Spleen (tissue), 11 donors: ENCODE results near the gene GCH1. TPM values are rescaled to one million over a fixed set of nuclear protein-coding genes. Genes with fewer than 3 reads are reported as not detected.

Experiments used
- DNase-seq: peaks from one replicate; pipeline ENCODE4 v3.0.0-alpha.2; 2020
- H3K27ac ChIP-seq, 8 donors: fragments of 200-600 bp; sonication (generic) in 7 of 8; 1 replicate in 4 of 8; 2 replicates in 4 of 8; pipeline versions ENCODE4 v1.5.0 to v1.8.0; 2016 to 2021; ENCODE audit warnings: inconsistent platforms in 4 of 8, mild to moderate bottlenecking in 4 of 8, moderate library complexity in 1 of 8
- H3K27me3 ChIP-seq, 7 donors: fragments of 200-600 bp; sonication (generic) in 6 of 7; replicated peaks in 1 of 7; 1 replicate in 4 of 7; 2 replicates in 3 of 7; pipeline versions ENCODE4 v1.5.0 to v1.8.0; 2016 to 2021; ENCODE audit warnings: inconsistent platforms in 3 of 7, mild to moderate bottlenecking in 1 of 7
- H3K36me3 ChIP-seq, 6 donors: fragments of 200-600 bp; sonication (generic) in 5 of 6; 1 replicate in 4 of 6; 2 replicates in 2 of 6; pipeline versions ENCODE4 v1.5.0 to v1.8.0; 2016 to 2021; ENCODE audit warnings: inconsistent platforms in 2 of 6
- H3K4me1 ChIP-seq, 6 donors: fragments of 200-600 bp; sonication (generic) in 5 of 6; 1 replicate in 3 of 6; 2 replicates in 3 of 6; pipeline versions ENCODE4 v1.5.0 to v1.8.0; 2016 to 2021; ENCODE audit warnings: inconsistent platforms in 3 of 6
- H3K4me3 ChIP-seq, 8 donors: fragments of 200-600 bp; sonication (generic) in 7 of 8; 1 replicate in 4 of 8; 2 replicates in 4 of 8; pipeline versions ENCODE4 v1.5.0 to v1.8.0; 2016 to 2021; ENCODE audit warnings: inconsistent platforms in 4 of 8, mild to moderate bottlenecking in 4 of 8, moderate library complexity in 2 of 8
- H3K9me3 ChIP-seq, 8 donors: fragments of 200-600 bp; sonication (generic) in 7 of 8; 1 replicate in 4 of 8; 2 replicates in 4 of 8; pipeline versions ENCODE4 v1.5.0 to v1.8.0; 2016 to 2021; ENCODE audit warnings: inconsistent platforms in 4 of 8
- POLR2A ChIP-seq, 3 donors: fragments of 450-650 bp; IDR thresholded peaks; one replicate each; pipeline ENCODE4 v1.5.1; 2017; ENCODE audit warnings: antibody characterized with exemption in 3 of 3, mild to moderate bottlenecking in 1 of 3
- POLR2AphosphoS5 ChIP-seq, 3 donors: sonication (generic); formaldehyde crosslinking; IDR thresholded peaks; one replicate each; pipeline ENCODE4 v1.5.1; 2017; ENCODE audit warnings: antibody characterized with exemption in 3 of 3
- WGBS, 5 donors: extraction: QIAGEN DNeasy Blood & Tissue Kit in 3 of 5; methylation state at CpG; one replicate each; pipeline versions ENCODE4 v1.1.5 to v1.1.7; 2013 to 2018; 5-methylcytosine and 5-hydroxymethylcytosine counted together
- intact Hi-C: fragments of 100-400 bp; cut with DNase I; formaldehyde crosslinking; loops from one replicate; pipeline ENCODE4 v1.15.0; 2023; ENCODE audit warnings: low total_unique reads
- polyA plus RNA-seq, 3 donors: library from polyadenylated mRNA; stranded (reverse); fragments of 200-250 nt; gene quantifications; one replicate each; pipeline ENCODE4 v1.2.1, GENCODE V29; 2013
- total RNA-seq, 7 donors: library from RNA; depleted of rRNA in 3 of 7; stranded (reverse); fragments of >200 nt in 3 of 7; fragmentation: NEBNext Ultra II Directional in 4 of 7; extraction: Animal tissue kit (Norgen Biotek cat#: 25700) in 4 of 7; gene quantifications; one replicate each; pipeline versions ENCODE4 v1.1.0 to v1.2.1, GENCODE V29; 2016 to 2021
- TF ChIP-seq, protein P1 (sequence below), 11 experiments: fragments of 200-600 bp in 7 of 11; fragments of 450-650 bp in 4 of 11; sonication (generic) in 4 of 11; IDR thresholded peaks in 8 of 11; conservative IDR thresholded peaks in 3 of 11; 1 replicate in 7 of 11; 2 replicates in 4 of 11; pipeline versions ENCODE4 v1.4.0 to v1.8.0; 2016 to 2021; ENCODE audit warnings: antibody characterized with exemption in 11 of 11, inconsistent platforms in 4 of 11, mild to moderate bottlenecking in 1 of 11
- donor health status: healthy with polysubstance abuse.
- donor health status: DM: no; HTN: no; CAD: no; lungs with moderate emphysema.
- donor health status: DM: no; HTN: no; CAD: no.
- donor health status: Bipolar disorder and iron deficiency.
- donor health status: healthy.
- donor health status: DM: no; HTN: no; CAD: no.
- donor health status: DM: yes; HTN: yes; CAD: no.

GCH1 gene
- total and polyA plus RNA-seq, 10 donors, result 11.2 to 23.3 (median 20.3) TPM

DNA sequence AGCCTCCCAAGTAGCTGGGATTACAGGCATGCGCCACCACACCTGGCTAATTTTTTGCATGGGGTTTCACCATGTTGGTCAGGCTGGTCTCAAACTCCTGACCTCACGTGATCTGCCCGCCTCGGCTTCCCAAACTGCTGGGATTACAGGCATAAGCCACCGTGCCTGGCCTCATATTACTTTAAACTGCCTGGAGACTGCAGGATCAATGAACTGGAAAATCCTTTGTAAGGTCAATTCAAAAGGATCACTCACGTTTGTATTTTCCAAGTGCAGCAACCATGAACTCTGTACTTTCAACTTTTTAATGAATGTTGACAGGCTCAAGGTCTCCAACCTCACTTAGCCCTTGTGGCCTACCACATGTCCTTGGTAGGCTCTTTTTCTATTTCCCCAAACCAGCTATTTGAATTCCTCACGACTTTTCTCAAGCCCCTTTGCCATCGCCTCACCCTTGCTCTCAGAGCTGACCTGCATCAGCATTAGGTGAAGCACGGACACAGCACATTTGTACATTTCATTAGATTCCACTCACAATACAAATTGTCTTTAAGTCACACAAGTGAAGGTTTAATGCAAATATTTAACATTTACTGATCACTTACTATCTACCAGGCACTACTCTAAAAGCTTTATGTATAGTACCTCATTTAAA, 42.2 kb upstream of the GCH1 start:
- intact Hi-C loops, result no loop called here
- no peaks in the 10 kb centered on the region for H3K27me3 ChIP-seq
- H3K9me3 ChIP-seq, result peaks cover 0 to 3% (median 0%) of the 10 kb centered on the region in 8 donors
- H3K36me3 ChIP-seq, result peaks cover 0 to 27% (median 0%) of the 10 kb centered on the region in 6 donors
- no peak overlapping the region for H3K4me3 ChIP-seq
- TF ChIP-seq POLR2AphosphoS5 (IDR thresholded peaks at IDR 0.05) (no peak), POLR2A (IDR thresholded peaks at IDR 0.05) (no peak)
- TF ChIP-seq, protein P1, sequence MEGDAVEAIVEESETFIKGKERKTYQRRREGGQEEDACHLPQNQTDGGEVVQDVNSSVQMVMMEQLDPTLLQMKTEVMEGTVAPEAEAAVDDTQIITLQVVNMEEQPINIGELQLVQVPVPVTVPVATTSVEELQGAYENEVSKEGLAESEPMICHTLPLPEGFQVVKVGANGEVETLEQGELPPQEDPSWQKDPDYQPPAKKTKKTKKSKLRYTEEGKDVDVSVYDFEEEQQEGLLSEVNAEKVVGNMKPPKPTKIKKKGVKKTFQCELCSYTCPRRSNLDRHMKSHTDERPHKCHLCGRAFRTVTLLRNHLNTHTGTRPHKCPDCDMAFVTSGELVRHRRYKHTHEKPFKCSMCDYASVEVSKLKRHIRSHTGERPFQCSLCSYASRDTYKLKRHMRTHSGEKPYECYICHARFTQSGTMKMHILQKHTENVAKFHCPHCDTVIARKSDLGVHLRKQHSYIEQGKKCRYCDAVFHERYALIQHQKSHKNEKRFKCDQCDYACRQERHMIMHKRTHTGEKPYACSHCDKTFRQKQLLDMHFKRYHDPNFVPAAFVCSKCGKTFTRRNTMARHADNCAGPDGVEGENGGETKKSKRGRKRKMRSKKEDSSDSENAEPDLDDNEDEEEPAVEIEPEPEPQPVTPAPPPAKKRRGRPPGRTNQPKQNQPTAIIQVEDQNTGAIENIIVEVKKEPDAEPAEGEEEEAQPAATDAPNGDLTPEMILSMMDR (IDR thresholded peaks at IDR 0.05 in 8 of 11, conservative IDR thresholded peaks at IDR 0.05 in 3 of 11), result no peak
- no peak overlapping the region for H3K27ac ChIP-seq
- peaks cover 0 to 3% (median 0%) of the 10 kb centered on the region in 6 donors for H3K4me1 ChIP-seq
- 86 to 94% (median 91%) methylated on average over 9 of the region's 9 CpGs for WGBS, 5 donors
- no peak for DNase-seq

DNA sequence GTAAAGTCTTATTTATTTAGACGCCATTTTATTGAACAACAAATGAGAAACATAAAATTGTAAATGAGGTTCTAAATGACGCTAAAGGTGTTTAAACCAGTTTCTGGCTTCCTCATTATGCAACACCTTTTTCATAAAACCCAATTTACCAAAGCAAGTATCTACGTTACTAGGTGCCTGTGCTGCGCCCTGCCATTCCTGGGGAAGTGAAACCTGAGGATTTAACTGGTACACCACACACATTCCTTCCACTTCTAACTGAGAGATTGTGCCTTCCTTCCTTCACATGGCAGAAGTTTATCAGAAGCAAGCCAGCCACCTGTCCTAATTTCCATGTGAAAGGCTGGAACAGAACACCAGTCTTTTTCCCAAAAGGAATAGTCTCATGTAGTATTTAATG, 40.3 kb upstream of the GCH1 start:
- 68 to 87% (median 77%) methylated on average over 4 of the region's 4 CpGs for WGBS, 5 donors

DNA sequence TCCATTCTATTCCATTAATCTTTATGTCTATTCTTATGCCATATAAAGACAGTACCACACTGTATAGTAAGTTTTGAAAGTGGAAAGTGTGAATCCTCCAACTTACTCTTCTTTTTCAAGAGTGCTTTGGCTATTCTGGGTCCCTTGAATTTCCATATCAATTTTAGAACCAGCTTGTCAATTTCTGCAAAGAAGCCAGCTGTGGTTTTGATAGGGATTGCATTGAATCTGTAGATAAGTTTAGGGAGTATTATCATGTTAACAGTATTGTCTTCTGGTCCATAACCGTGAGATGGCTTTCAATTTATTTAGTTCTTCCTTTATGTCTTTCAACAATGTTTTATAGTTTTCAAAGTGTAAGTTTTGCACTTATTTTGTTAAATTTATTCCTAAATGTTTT, 34.2 kb upstream of the GCH1 start:
- H3K9me3 ChIP-seq, result no peaks in the 10 kb centered on the region
- peaks cover 0 to 4% (median 0%) of the 10 kb centered on the region in 6 donors for H3K36me3 ChIP-seq
- no peak overlapping the region for H3K4me3 ChIP-seq
- TF ChIP-seq, protein P1 (IDR thresholded peaks at IDR 0.05 in 8 of 11, conservative IDR thresholded peaks at IDR 0.05 in 3 of 11), result no peak
- TF ChIP-seq POLR2A (IDR thresholded peaks at IDR 0.05) (no peak), POLR2AphosphoS5 (IDR thresholded peaks at IDR 0.05) (no peak)
- H3K4me1 ChIP-seq, result no peaks in the 10 kb centered on the region
- intact Hi-C loops, result no loop called here
- DNase-seq, result no peak
- 92 to 100% (median 95%) methylated on average over 1 of the region's 1 CpG for WGBS, 5 donors
- H3K27me3 ChIP-seq, result no peaks in the 10 kb centered on the region
- H3K27ac ChIP-seq, result no peak overlapping the region

More for the DNA sequence above, 40.3 kb upstream of the GCH1 start:
- intact Hi-C loops, result no loop called here
- Histone ChIP-seq H3K4me1 (peaks cover 0 to 3% (median 0%) of the 10 kb centered on the region in 6 donors), H3K4me3 (no peak overlapping the region), H3K9me3 (no peaks in the 10 kb centered on the region), H3K27me3 (no peaks in the 10 kb centered on the region), H3K27ac (no peak overlapping the region), H3K36me3 (peaks cover 0 to 17% (median 0%) of the 10 kb centered on the region in 6 donors)
- TF ChIP-seq POLR2AphosphoS5 (IDR thresholded peaks at IDR 0.05) (no peak), POLR2A (IDR thresholded peaks at IDR 0.05) (no peak)
- TF ChIP-seq, protein P1 (IDR thresholded peaks at IDR 0.05 in 8 of 11, conservative IDR thresholded peaks at IDR 0.05 in 3 of 11), result no peak
- DNase-seq, result no peak

DNA sequence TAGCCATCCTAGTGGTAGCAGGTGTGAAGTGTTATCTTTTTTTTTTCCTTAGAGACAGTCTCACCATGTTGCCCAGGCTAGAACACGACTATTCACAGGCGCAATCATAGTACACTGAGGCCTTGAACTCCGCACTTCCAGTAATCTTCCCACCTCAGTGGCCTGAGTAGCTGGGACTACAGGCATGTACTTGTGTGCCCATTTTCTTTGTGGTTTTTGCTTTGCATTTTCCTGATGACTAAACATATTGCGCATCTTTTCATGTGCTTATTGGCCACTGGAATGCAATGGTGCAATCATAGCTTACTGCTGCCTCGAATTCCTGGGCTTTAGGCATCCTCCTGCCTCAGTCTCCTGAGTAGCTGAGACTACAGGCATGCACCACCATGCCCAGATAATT, 33.3 kb upstream of the GCH1 start:
- Histone ChIP-seq H3K4me1 (no peaks in the 10 kb centered on the region), H3K4me3 (no peak overlapping the region), H3K36me3 (peaks cover 0 to 4% (median 0%) of the 10 kb centered on the region in 6 donors), H3K27me3 (no peaks in the 10 kb centered on the region), H3K27ac (no peak overlapping the region), H3K9me3 (no peaks in the 10 kb centered on the region)
- intact Hi-C loops, result no loop called here
- 95 to 99% (median 97%) methylated on average over 5 of the region's 5 CpGs for WGBS, 5 donors
- TF ChIP-seq POLR2AphosphoS5 (IDR thresholded peaks at IDR 0.05) (no peak), POLR2A (IDR thresholded peaks at IDR 0.05) (no peak)
- TF ChIP-seq, protein P1 (IDR thresholded peaks at IDR 0.05 in 8 of 11, conservative IDR thresholded peaks at IDR 0.05 in 3 of 11), result no peak
- DNase-seq, result no peak
